Ishikawa (cell line): ENCODE results near the gene PLEKHA5.

Source experiments
- CEBPB ChIP-seq: IDR thresholded peaks from 2 replicates; pipeline ENCODE4 v1.6.1; 2012
- CREB1 ChIP-seq: IDR thresholded peaks from 2 replicates; pipeline ENCODE4 v1.6.1; 2012; ENCODE audit warnings: low read depth
- EP300 ChIP-seq: IDR thresholded peaks from 2 replicates; pipeline ENCODE4 v1.6.1; 2012; ENCODE audit warnings: borderline replicate concordance
- MAX ChIP-seq: IDR thresholded peaks from 2 replicates; pipeline ENCODE4 v1.6.1; 2012
- RAD21 ChIP-seq: IDR thresholded peaks from 2 replicates; pipeline ENCODE4 v1.6.1; 2012; ENCODE audit warnings: low read depth
- TAF1 ChIP-seq: IDR thresholded peaks from 2 replicates; pipeline ENCODE4 v1.6.1; 2012; ENCODE audit warnings: low read depth, mild to moderate bottlenecking

DNA sequence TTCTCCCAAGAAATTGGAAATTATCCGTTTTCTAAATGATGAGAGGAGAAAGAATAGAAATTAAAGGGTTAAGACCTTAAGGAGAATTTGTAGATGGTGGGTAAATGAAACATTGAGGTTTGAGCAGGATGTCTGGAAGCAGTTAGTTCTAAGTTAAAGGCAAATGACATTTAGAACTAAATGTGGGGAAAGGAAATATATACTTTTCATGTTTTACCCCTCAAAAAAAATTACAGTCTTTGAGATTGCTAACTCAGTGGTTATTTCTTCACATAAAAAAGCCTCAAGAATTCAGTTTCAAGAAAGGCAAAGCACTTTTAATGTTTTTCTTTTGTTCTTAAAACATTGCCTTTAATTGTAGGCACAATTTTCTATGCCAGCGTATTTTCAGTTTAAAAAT, 114.0 kb downstream of the PLEKHA5 start:
- TF ChIP-seq TAF1, result no peak
- no peak for TF ChIP-seq CEBPB
- TF ChIP-seq CREB1, result no peak
- TF ChIP-seq RAD21, result no peak
- TF ChIP-seq MAX, result no peak
- no peak for TF ChIP-seq EP300
